Mucosa of gallbladder (tissue), 1 donor: Measurements from ENCODE around the gene SACS. TPM values are rescaled to one million over a fixed set of nuclear protein-coding genes. Genes with fewer than 3 reads are reported as not detected.
"Not testable (repeated sequence)": the region's sequence is repeated elsewhere in the genome, so short reads cannot be mapped to it uniquely, and the experiment has no call there.

ENCODE experiments used
- DNase-seq: peaks from one replicate; pipeline ENCODE4 v3.0.0-alpha.2; 2020; ENCODE audit warnings: low spot score
- total RNA-seq: library from RNA; stranded (reverse); gene quantifications from one replicate; pipeline ENCODE4 v1.2.1, GENCODE V29; 2021
- donor health status: DM: no; HTN: no; CAD: no.

The SACS gene
- total RNA-seq, 1 donor from 2014 or later = 8.4 TPM

DNA sequence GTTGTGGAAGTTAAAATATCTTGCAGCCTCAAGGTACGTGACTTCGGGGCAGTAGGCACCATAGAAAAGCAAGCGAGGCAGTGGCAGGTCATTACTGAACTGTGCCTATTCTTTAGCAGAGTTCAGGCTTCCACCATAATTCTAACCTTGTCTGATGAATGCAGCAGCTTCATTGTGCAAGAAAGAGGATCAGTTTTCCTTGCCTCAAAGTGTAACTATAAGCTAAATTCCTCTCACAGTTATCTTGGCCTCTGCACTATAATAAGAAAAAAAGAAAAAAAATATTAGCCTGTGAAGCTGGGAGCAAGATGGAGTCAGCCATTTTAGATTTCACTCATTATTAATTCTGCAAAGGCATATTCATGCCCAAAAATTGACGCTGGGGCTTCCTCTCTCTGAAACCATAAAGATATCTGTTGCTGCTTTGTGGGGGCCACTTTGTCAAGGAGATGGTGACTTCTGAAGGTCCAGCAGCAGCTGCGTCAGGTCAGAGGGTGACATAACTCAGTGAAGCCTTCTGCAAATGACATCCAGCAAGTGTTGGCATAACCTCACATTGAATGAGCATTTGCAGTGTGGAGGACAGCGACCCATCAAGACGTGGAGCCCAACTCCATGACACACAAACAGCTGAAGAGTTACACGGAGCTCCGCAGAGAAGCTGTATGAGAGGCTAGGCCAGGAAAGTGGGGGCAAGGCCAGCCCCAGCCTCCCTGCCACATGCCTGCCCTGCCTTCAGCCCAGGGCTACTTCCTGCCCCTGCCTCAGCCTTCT, 23.1 kb upstream of the SACS start:
- no peak for DNase-seq

DNA sequence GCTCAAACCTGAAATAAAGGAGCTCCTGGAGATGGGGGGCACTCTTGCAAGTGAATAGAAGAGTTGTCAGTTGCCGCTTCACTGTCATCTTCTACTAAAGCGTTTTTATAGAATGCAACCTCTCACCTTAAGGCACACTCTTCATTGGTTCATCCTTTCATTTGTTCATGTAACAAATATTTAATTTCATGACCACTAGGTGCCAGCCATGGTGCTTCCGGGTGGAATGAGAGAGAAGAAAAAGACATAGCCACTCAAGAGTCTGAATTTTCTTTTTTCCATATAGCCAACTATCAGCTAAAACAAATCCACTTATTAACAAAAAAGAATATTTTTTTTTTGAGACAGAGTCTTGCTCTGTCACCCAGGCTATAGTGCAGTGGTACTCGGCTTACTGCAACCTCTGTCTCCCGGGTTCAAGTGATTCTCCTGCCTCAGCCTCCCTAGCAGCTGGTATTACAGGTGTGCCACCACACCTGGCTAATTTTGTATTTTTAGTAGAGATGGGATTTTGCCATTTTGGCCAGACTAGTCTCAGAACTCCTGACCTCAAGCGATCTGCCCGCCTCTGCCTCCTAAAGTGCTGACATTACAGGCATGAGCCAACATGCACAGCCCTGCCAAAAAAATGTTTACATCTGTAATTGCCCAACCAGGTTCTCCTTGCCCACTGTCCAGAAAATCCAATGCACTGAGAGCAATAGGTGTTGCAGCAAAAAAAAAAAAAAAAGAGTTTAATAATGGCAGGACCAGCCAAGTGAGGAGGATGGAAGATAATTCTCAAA, 22.1 kb upstream of the SACS start:
- DNase-seq = no peak

DNA sequence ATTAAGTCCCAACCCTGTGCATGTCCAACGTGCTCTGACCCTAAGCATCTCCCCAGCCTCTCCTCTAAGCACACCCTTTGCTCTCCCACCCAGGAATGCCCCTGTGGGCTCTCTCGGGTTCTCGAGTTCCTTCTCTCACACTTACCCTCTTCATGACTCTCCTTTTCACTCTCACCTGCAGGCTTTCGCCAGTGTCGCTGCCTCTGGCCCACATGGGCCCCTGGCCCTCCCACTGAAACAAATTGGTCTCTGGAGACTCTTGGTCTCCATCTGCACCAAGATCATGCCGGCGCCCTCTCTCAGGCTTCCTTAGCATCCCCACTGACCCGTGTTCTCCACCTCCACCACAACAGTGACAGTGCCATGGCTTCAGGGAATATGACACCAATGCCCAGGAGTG, 19.6 kb upstream of the SACS start:
- no peak for DNase-seq

GRCh38 chr13:23450340-23451046, 17.0 kb upstream of the SACS start:
- no peak for DNase-seq

DNA sequence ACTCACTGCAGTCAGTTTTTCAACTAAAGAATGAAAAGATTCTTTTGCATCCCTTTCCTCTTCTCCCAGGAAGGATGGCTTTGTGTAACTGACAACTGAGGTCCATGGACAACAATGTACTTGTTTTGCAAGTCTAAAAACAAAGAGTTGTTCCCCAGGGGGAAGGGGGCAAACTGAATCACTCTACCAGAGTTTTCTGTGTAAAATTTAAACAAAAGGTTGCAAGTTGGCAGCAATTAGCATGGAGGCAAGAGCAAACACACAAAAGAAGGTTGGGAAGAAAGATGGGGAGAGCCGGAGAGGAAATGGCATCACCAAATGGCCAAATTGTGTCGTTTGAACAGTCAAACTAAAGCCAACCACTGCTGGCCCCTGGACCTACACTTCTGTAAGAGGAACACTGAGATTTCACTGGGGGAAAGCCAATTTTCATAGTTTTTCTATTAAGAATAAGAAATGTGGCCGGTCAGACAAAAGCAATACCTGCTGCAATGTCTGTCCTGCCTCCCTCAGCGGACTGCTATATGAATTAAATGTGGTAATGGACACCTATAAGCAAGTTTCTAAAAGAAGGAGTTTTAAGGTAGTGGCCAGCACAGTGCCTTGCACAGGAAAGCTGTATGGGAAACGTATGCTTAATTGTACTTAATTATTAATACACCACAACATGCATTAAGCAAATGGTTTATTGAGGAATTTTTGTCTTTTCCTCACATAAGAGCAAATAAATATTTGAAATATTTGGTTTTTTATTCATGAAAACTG, 16.1 kb upstream of the SACS start:
- DNase-seq = no peak

- DNase-seq = no peak
Observed at GRCh38 chr13:23447927-23448326, 14.4 kb upstream of the SACS start.

DNA sequence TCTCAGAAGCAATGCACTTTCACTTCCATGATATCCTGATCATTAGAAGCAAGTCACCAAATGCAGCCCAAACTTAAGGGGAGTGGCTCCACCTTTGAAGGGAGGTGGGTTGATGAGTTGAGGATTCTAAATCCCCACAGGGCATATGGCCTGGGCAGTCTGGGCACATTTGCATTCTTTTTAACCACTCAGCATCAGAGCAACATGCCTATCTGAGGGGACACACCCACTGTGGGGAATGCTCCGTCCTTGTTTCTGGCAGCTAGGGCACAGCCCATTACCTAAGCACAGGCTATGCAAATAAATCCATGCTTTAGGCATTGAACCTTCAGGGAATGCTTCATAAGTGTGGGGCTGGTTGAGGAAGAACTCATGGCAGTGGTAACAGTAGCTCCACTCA, 12.3 kb upstream of the SACS start:
- no peak for DNase-seq

GRCh38 chr13:23443878-23444277, 10.4 kb upstream of the SACS start:
- DNase-seq = no peak

- no peak for DNase-seq
Observed at GRCh38 chr13:23443110-23443509, 9.6 kb upstream of the SACS start.

DNA sequence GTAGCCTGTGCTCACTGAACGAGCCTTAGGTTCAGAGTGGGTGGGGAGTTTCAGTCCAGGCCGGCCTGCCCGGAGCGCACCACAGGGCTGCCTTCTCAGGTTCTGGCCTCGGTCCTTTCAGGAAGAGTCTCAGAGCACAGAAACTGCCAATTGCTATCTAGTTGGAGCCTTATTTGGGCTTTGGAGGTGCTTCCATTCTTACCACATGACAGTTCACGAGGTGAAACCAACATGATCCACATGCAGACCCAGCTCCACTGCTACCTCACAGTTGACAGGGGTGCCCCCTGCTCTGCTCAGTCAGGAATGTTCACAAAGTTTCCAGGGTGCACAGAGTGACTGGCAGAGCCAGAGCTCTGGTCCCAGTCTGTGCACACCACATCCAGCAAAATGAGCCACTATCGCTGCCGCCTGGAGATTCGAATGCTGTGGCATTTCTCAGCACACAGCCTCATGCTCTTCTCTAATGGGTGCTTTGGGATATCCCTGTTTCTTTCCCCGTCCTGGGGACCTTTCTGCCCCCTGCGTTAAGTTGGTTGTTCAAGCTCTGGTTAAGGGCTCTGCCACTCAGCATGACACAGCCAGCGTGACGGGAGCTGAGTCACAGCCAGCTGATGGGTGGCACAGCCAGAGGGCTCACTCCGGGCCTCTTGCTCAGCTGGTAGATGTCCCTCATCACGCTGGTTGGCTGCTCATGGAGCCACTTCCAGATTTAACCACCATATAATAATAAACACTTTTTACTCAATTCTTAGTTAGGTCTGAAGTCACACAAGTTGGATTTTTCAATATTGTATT, 7.5 kb upstream of the SACS start:
- DNase-seq = no peak

GRCh38 chr13:23440324-23440723, 6.8 kb upstream of the SACS start:
- DNase-seq = not testable (repeated sequence)

DNA sequence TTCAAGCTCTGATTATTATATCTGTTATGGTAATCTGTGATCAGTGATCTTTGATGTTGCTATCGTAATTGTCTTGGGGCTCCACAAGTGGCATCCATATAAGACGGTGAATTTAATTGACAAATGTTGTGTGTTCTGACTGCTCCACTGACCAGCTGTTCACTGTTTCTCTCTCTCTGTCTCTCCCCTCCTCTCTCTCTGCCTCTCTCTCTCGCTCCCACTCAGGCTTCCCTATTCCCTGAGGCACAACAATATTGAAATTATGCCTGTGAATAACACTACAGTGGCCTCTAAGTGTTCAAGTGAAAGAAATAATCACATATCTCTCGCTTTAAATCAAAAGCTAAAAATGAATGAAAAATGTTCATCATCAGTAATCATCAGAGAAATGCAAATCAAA, 4.4 kb upstream of the SACS start:
- DNase-seq = no peak

- DNase-seq = no peak
Observed at GRCh38 chr13:23436680-23437079, 3.2 kb upstream of the SACS start.

DNA sequence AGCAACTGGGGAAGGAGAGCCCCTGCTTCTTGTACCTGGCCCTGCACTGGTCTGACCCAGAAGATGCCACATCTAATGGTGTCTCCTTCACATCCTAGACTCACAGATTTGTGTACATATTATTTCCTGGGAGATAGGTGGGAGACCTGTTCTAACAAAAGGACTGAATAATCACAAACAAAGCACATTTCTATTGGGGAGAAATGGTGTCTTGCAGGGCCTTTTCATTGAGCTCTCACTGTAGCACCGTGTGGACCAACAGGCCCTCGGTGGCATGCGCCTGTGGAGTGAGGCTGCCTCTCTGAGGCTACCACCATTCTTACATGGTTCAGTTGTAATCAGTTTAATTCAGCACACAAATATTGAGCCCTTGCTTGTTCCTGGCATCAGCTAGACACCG, 989 bp upstream of the SACS start:
- no peak for DNase-seq

DNA sequence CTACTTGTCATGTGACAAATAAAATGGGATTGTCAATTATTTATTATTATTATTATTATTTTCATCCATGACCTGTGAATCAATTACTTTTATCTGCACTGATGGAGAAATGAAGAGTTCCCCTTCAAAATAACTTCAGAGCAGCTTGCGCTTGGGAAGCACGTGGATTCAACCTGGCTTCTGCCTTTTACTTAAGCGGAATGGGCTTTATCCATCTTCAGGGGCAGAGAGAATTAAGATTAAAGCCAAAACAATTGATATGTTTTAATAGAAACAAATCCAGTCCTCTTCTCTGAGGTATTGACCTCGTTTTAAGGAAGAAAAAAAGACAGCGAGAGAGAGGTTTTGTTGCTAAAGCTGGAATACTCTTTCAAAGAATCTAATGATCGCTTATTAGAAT, 876 bp downstream of the SACS start:
- DNase-seq = no peak

GRCh38 chr13:23430664-23431063, 2.8 kb downstream of the SACS start:
- DNase-seq = no peak

DNA sequence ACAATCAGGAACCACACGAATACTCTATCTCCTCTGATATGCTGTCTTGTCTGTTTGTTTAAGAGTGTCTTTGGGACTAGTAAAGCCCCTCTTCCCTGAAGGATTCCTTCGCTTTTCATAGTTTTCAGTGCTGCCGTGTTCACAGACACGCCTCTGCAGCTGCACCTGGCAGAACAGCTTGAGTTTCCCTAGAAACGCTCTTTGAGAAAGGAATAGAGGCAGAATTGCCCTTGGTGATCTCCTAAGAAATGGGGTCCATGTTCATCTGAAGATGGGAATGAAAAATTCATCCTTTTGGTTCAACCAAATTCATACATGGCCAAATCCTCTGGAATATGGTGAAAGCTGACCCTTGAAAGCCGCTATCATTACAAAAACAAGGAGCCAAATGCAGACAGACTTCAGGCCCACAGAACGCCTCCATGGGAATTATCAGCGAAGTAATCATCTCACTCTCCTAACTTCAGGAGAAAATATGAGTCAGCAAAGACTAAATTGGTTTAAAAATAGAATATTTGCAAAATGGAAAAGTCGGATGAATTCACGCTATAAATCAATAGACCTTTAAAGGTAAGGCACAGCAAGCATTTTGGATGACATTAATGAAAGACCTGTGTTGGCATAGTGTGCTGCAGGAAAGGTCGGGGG, 5.5 kb downstream of the SACS start:
- no peak for DNase-seq

- DNase-seq = no peak
Observed at GRCh38 chr13:23427342-23427843, 6.1 kb downstream of the SACS start.

GRCh38 chr13:23421596-23421995, 11.9 kb downstream of the SACS start:
- no peak for DNase-seq
